HepG2 (cell line): ENCODE measurements around the gene P2RX5. TPM values are rescaled to one million over a fixed set of nuclear protein-coding genes. Genes with fewer than 3 reads are reported as not detected.

Experiments
- ADNP ChIP-seq: sonication (generic); formaldehyde crosslinking; IDR thresholded peaks from 2 replicates; pipeline ENCODE4 v1.4.0; 2020; ENCODE audit warnings: missing genetic modification reagents
- CAMTA2 ChIP-seq: sonication (generic); formaldehyde crosslinking; IDR thresholded peaks from 2 replicates; pipeline ENCODE4 v1.4.0; 2020; ENCODE audit warnings: mild to moderate bottlenecking, missing genetic modification reagents, borderline replicate concordance
- GPN1 ChIP-seq: sonication (generic); formaldehyde crosslinking; IDR thresholded peaks from 2 replicates; pipeline ENCODE4 v1.5.1; 2020; ENCODE audit warnings: missing genetic modification reagents, borderline replicate concordance
- HINFP ChIP-seq: sonication (generic); formaldehyde crosslinking; IDR thresholded peaks from 2 replicates; pipeline ENCODE4 v1.4.0; 2020; ENCODE audit warnings: low read depth, mild to moderate bottlenecking, missing genetic modification reagents
- JUND ChIP-seq: sonication (generic); formaldehyde crosslinking; IDR thresholded peaks from 2 replicates; pipeline ENCODE4 v1.8.0; 2022; ENCODE audit warnings: mild to moderate bottlenecking, missing genetic modification reagents
- KLF12 ChIP-seq: sonication (generic); formaldehyde crosslinking; IDR thresholded peaks from 2 replicates; pipeline ENCODE4 v1.4.0; 2020; ENCODE audit warnings: missing genetic modification reagents, borderline replicate concordance
- NONO ChIP-seq, 2 experiments: fragments of 450-650 bp in 1 of 2; sonication (generic) in 1 of 2; formaldehyde crosslinking in 1 of 2; IDR thresholded peaks in 1 of 2; conservative IDR thresholded peaks in 1 of 2; 2 replicates each; pipeline versions ENCODE4 v1.6.1 to v1.8.0; 2017 to 2022; ENCODE audit warnings: mild to moderate bottlenecking in 1 of 2, missing genetic modification reagents in 1 of 2, moderate library complexity in 1 of 2
- ONECUT2 ChIP-seq: sonication (generic); formaldehyde crosslinking; IDR thresholded peaks from 2 replicates; pipeline ENCODE4 v1.4.0; 2020; ENCODE audit warnings: missing genetic modification reagents
- POLR2AphosphoS5 ChIP-seq: IDR thresholded peaks from 2 replicates; pipeline ENCODE4 v1.6.1; 2012; ENCODE audit warnings: low read depth, low read length
- SATB2 ChIP-seq: sonication (generic); formaldehyde crosslinking; IDR thresholded peaks from 2 replicates; pipeline ENCODE4 v1.5.0; 2020; ENCODE audit warnings: missing genetic modification reagents
- STAT5B ChIP-seq: sonication (generic); formaldehyde crosslinking; IDR thresholded peaks from 2 replicates; pipeline ENCODE4 v1.4.0; 2020; ENCODE audit warnings: missing genetic modification reagents
- STAT6 ChIP-seq: sonication (generic); formaldehyde crosslinking; IDR thresholded peaks from 2 replicates; pipeline ENCODE4 v1.4.0; 2020; ENCODE audit warnings: missing genetic modification reagents, mild to moderate bottlenecking, borderline replicate concordance
- ZKSCAN5 ChIP-seq: sonication (generic); formaldehyde crosslinking; IDR thresholded peaks from 2 replicates; pipeline ENCODE4 v1.5.1; 2020; ENCODE audit warnings: mild to moderate bottlenecking, missing genetic modification reagents
- ZNF121 ChIP-seq: sonication (generic); formaldehyde crosslinking; IDR thresholded peaks from 2 replicates; pipeline ENCODE4 v1.5.0; 2020; ENCODE audit warnings: mild to moderate bottlenecking, missing genetic modification reagents
- ZNF232 ChIP-seq: sonication (generic); formaldehyde crosslinking; IDR thresholded peaks from 2 replicates; pipeline ENCODE4 v1.4.0; 2020; ENCODE audit warnings: missing genetic modification reagents, borderline replicate concordance
- ZNF264 ChIP-seq: sonication (generic); formaldehyde crosslinking; IDR thresholded peaks from 2 replicates; pipeline ENCODE4 v1.4.0; 2020; ENCODE audit warnings: missing genetic modification reagents
- ZNF333 ChIP-seq: sonication (generic); formaldehyde crosslinking; IDR thresholded peaks from 2 replicates; pipeline ENCODE4 v1.4.0; 2020; ENCODE audit warnings: mild to moderate bottlenecking, missing genetic modification reagents, borderline replicate concordance
- ZNF362 ChIP-seq: sonication (generic); formaldehyde crosslinking; IDR thresholded peaks from 2 replicates; pipeline ENCODE4 v1.4.0; 2020; ENCODE audit warnings: missing genetic modification reagents, mild to moderate bottlenecking, borderline replicate concordance
- ZNF746 ChIP-seq: sonication (generic); formaldehyde crosslinking; IDR thresholded peaks from 2 replicates; pipeline ENCODE4 v1.8.0; 2022; ENCODE audit warnings: mild to moderate bottlenecking, missing genetic modification reagents
- ZNF777 ChIP-seq: sonication (generic); formaldehyde crosslinking; IDR thresholded peaks from 2 replicates; pipeline ENCODE4 v1.4.0; 2020; ENCODE audit warnings: missing genetic modification reagents
- ZNF879 ChIP-seq: sonication (generic); formaldehyde crosslinking; IDR thresholded peaks from 2 replicates; pipeline ENCODE4 v1.8.1; 2023; ENCODE audit warnings: missing genetic modification reagents
- ZSCAN29 ChIP-seq: sonication (generic); formaldehyde crosslinking; conservative IDR thresholded peaks from 2 replicates; pipeline ENCODE4 v1.4.0; 2020; ENCODE audit warnings: mild to moderate bottlenecking, missing genetic modification reagents
- polyA plus RNA-seq, 8 experiments: library from polyadenylated mRNA; depleted of rRNA in 3 of 8; stranded (reverse) in 7 of 8; unstranded in 1 of 8; fragments of >200 nt; fragmentation: Illumina TruSeq in 4 of 8; extraction: Trizol in 4 of 8; gene quantifications; 2 replicates each; pipeline versions ENCODE4 v1.2.1 to v1.2.3, GENCODE V29; 2011 to 2016; ENCODE audit warnings: low read depth in 4 of 8, missing spikeins in 1 of 8, mixed read lengths in 1 of 8; ENCODE audit not compliant: insufficient read depth in 1 of 8
- total RNA-seq, 5 experiments: library from RNA; depleted of rRNA; stranded (reverse); fragments of >200 nt; fragmentation: Illumina TruSeq; extraction: Trizol; gene quantifications; 2 replicates each; pipeline ENCODE4 v1.2.3, GENCODE V29; 2016; ENCODE audit warnings: low read depth in 1 of 5
- TF ChIP-seq, protein P1 (sequence below): sonication (generic); formaldehyde crosslinking; IDR thresholded peaks from 2 replicates; pipeline ENCODE4 v1.4.0; 2020; ENCODE audit warnings: missing genetic modification reagents

P2RX5 gene
- total and polyA plus RNA-seq, 2 of the 13 experiments (the other 11 are each of a cell fraction or from before 2014, with no cell fraction given) = 0.95 to 1.7 TPM

DNA sequence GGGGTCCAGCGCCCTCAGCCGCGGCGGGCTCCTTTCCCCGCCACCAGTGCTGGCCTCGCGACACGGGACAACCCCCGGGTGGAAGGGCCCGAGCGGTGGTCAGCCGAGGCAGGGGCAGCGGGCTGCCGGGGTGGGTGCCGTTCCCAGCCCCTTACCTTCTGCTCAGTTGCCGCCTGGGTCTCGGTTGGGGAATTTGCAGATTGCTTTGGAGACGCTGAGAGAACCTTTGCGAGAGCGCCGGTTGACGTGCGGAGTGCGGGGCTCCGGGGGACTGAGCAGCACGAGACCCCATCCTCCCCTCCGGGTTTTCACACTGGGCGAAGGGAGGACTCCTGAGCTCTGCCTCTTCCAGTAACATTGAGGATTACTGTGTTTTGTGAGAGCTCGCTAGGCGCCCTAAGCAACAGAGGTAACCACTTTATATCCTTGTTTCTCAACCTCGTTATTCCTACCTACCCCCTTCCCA is 59.0 kb downstream of the P2RX5 start (continued):
- TF ChIP-seq ZNF362 = no peak
- TF ChIP-seq ZNF232 (CRISPR knock-in tag) = 0 out of 2 replicates have a peak, but pooled peaks have one; percentile 58
- no peak for TF ChIP-seq ZNF121
- no peak for TF ChIP-seq STAT6
- no peak for TF ChIP-seq GPN1
- TF ChIP-seq KLF12 (CRISPR knock-in tag) = no peak; the same call in 1 of the 2 replicates
- no peak for TF ChIP-seq ZKSCAN5 (CRISPR knock-in tag)
- no peak for TF ChIP-seq ZNF333 (CRISPR knock-in tag)
- no peak for TF ChIP-seq ADNP (CRISPR knock-in tag)
- TF ChIP-seq POLR2AphosphoS5 = no peak
- no peak for TF ChIP-seq ZNF746 (CRISPR knock-in tag)
- 0 out of 2 replicates have a peak, but pooled peaks have one; percentile 13 for TF ChIP-seq SATB2 (CRISPR knock-in tag)
- TF ChIP-seq ONECUT2 (CRISPR knock-in tag) = no peak
- no peak for TF ChIP-seq CAMTA2 (CRISPR knock-in tag)
- no peak for TF ChIP-seq ZSCAN29 (CRISPR knock-in tag)
- no peak for TF ChIP-seq NONO (IDR thresholded peaks at IDR 0.05)
- no peak; the same call in 1 of the 2 replicates for TF ChIP-seq NONO (CRISPR knock-in tag; conservative IDR thresholded peaks at IDR 0.05)
- TF ChIP-seq ZNF777 (CRISPR knock-in tag) = 0 out of 2 replicates have a peak, but pooled peaks have one; percentile 55
- TF ChIP-seq HINFP (CRISPR knock-in tag) = no peak
- TF ChIP-seq STAT5B (CRISPR knock-in tag) = no peak
- TF ChIP-seq, protein P1, sequence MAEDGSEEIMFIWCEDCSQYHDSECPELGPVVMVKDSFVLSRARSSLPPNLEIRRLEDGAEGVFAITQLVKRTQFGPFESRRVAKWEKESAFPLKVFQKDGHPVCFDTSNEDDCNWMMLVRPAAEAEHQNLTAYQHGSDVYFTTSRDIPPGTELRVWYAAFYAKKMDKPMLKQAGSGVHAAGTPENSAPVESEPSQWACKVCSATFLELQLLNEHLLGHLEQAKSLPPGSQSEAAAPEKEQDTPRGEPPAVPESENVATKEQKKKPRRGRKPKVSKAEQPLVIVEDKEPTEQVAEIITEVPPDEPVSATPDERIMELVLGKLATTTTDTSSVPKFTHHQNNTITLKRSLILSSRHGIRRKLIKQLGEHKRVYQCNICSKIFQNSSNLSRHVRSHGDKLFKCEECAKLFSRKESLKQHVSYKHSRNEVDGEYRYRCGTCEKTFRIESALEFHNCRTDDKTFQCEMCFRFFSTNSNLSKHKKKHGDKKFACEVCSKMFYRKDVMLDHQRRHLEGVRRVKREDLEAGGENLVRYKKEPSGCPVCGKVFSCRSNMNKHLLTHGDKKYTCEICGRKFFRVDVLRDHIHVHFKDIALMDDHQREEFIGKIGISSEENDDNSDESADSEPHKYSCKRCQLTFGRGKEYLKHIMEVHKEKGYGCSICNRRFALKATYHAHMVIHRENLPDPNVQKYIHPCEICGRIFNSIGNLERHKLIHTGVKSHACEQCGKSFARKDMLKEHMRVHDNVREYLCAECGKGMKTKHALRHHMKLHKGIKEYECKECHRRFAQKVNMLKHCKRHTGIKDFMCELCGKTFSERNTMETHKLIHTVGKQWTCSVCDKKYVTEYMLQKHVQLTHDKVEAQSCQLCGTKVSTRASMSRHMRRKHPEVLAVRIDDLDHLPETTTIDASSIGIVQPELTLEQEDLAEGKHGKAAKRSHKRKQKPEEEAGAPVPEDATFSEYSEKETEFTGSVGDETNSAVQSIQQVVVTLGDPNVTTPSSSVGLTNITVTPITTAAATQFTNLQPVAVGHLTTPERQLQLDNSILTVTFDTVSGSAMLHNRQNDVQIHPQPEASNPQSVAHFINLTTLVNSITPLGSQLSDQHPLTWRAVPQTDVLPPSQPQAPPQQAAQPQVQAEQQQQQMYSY = peak; percentile 60; the same call in 1 of the 2 replicates
- no peak for TF ChIP-seq ZNF879 (CRISPR knock-in tag)
- no peak for TF ChIP-seq JUND
- TF ChIP-seq ZNF264 = no peak
